ENCODE measurements around the gene GALNT2. TPM values are rescaled to one million over a fixed set of nuclear protein-coding genes. Genes with fewer than 3 reads are reported as not detected.

GALNT2 gene
- total RNA-seq, 1 experiment from 2014 or later = 152 TPM

GRCh38 chr1:230210326-230210980, 143.4 kb downstream of the GALNT2 start:
- no peaks in the 10 kb centered on the region for H3K27me3 ChIP-seq (ENCODE audit: control insufficient read depth, insufficient read depth, low read length)
- no TSS peak for BruUV-seq (replicated peaks)
- no peaks in the 10 kb centered on the region for H3K4me1 ChIP-seq (ENCODE audit: control insufficient read depth, insufficient read depth, low read length)
- ATAC-seq (no peak), DNase-seq (ENCODE audit: low read depth, low spot score) (no peak)
- no peak overlapping the region for H3K4me3 ChIP-seq (ENCODE audit: low read depth in 2 of 2, low read length in 2 of 2)
- ChIA-PET POLR2A (no interaction called here), CTCF (no interaction called here)
- no peak for TF ChIP-seq REST (IDR thresholded peaks at IDR 0.05; ENCODE audit: insufficient read depth in 1 of 2, low read depth in 2 of 2, low read length in 1 of 2)
- TF ChIP-seq POLR2AphosphoS5 (IDR thresholded peaks at IDR 0.05; ENCODE audit: low read depth, low read length) = no peak
- no peak for TF ChIP-seq CTCF (IDR thresholded peaks at IDR 0.05)
- TF ChIP-seq SIN3A (IDR thresholded peaks at IDR 0.05; ENCODE audit: borderline replicate concordance, insufficient read depth, low read depth, low read length) = no peak
- TF ChIP-seq TCF7L2 (IDR thresholded peaks at IDR 0.05; ENCODE audit: low read depth, low read length) = no peak
- no peaks in the 10 kb centered on the region for H3K36me3 ChIP-seq (ENCODE audit: control insufficient read depth, insufficient read depth, low read length)
- intact Hi-C loops (cut with micrococcal nuclease; ENCODE audit: unreplicated experiment) = no loop called here
- no peak overlapping the region for H3K27ac ChIP-seq (ENCODE audit: low read length)
- in situ Hi-C loops (cut with HindIII; ENCODE audit: low pct_unique_long_range_greater_than_20kb, low sequenced_read_pairs) = no loop called here
- H3K9me3 ChIP-seq (ENCODE audit: control insufficient read depth, insufficient read depth, low read depth, low read length) = no peaks in the 10 kb centered on the region

- intact Hi-C loops (cut with micrococcal nuclease; ENCODE audit: unreplicated experiment) (no loop called here), in situ Hi-C loops (cut with HindIII; ENCODE audit: low pct_unique_long_range_greater_than_20kb, low sequenced_read_pairs) (no loop called here)
- Histone ChIP-seq H3K9me3 (ENCODE audit: control insufficient read depth, insufficient read depth, low read depth, low read length) (no peaks in the 10 kb centered on the region), H3K27ac (ENCODE audit: low read length) (no peak overlapping the region), H3K4me3 (ENCODE audit: low read depth in 2 of 2, low read length in 2 of 2) (no peak overlapping the region), H3K4me1 (ENCODE audit: control insufficient read depth, insufficient read depth, low read length) (no peaks in the 10 kb centered on the region), H3K36me3 (ENCODE audit: control insufficient read depth, insufficient read depth, low read length) (no peaks in the 10 kb centered on the region), H3K27me3 (ENCODE audit: control insufficient read depth, insufficient read depth, low read length) (no peaks in the 10 kb centered on the region)
- no peak for DNase-seq (ENCODE audit: low read depth, low spot score)
- POLR2A ChIA-PET = no interaction called here
- ATAC-seq = no peak
- TF ChIP-seq REST (IDR thresholded peaks at IDR 0.05; ENCODE audit: insufficient read depth in 1 of 2, low read depth in 2 of 2, low read length in 1 of 2) (no peak), POLR2AphosphoS5 (IDR thresholded peaks at IDR 0.05; ENCODE audit: low read depth, low read length) (no peak), TCF7L2 (IDR thresholded peaks at IDR 0.05; ENCODE audit: low read depth, low read length) (no peak)
- no TSS peak for BruUV-seq (replicated peaks)
- CTCF ChIA-PET = no interaction called here
These were observed 143.9 kb downstream of the GALNT2 start for GRCh38 chr1:230210981-230211336.
